K562 (cell line): ENCODE data around the gene GTPBP1. TPM values are rescaled to one million over a fixed set of nuclear protein-coding genes. Genes with fewer than 3 reads are reported as not detected.

Source experiments
- BHLHE40 ChIP-seq: IDR thresholded peaks from 2 replicates; pipeline ENCODE4 v1.6.1; 2011; ENCODE audit warnings: low read length, improper control_type of control experiment
- CHD4 ChIP-seq: fragments of 200-600 bp; sonication (generic); IDR thresholded peaks from 3 replicates; pipeline ENCODE4 v1.6.1; 2012; ENCODE audit warnings: low read depth, mild to moderate bottlenecking, mixed read lengths, low read length, inconsistent platforms; ENCODE audit not compliant: insufficient read depth, insufficient replicate concordance, poor library complexity, severe bottlenecking
- CREB1 ChIP-seq, 2 experiments: sonication (generic) in 1 of 2; formaldehyde crosslinking in 1 of 2; IDR thresholded peaks; 2 replicates each; pipeline versions ENCODE4 v1.6.1 to v1.8.0; 2012 to 2022; ENCODE audit warnings: inconsistent platforms in 1 of 2, mild to moderate bottlenecking in 1 of 2, missing genetic modification reagents in 1 of 2, moderate library complexity in 1 of 2
- CSDE1 ChIP-seq, 2 experiments: fragments of 450-650 bp; IDR thresholded peaks; 2 replicates each; pipeline ENCODE4 v1.6.1; 2016; ENCODE audit warnings: mild to moderate bottlenecking in 1 of 2
- E2F3 ChIP-seq: fragments of 250-450 bp; sonication (Bioruptor Pico); IDR thresholded peaks from 2 replicates; pipeline ENCODE4 v1.4.0; 2020; ENCODE audit warnings: mild to moderate bottlenecking
- HLTF ChIP-seq: fragments of 450-650 bp; IDR thresholded peaks from 2 replicates; pipeline ENCODE4 v1.6.1; 2016
- HOXB6 ChIP-seq: fragments of 250-450 bp; sonication (Bioruptor Pico); IDR thresholded peaks from 2 replicates; pipeline ENCODE4 v1.5.1; 2022; ENCODE audit warnings: mild to moderate bottlenecking, borderline replicate concordance
- KHSRP ChIP-seq: fragments of 450-650 bp; IDR thresholded peaks from 2 replicates; pipeline ENCODE4 v1.6.1; 2017
- MIER1 ChIP-seq: fragments of 450-650 bp; IDR thresholded peaks from 2 replicates; pipeline ENCODE4 v1.6.1; 2016; ENCODE audit warnings: antibody characterized with exemption, mild to moderate bottlenecking, low read depth
- PML ChIP-seq: IDR thresholded peaks from 2 replicates; pipeline ENCODE4 v1.6.1; 2012; ENCODE audit warnings: low read length, inconsistent platforms
- PPARD ChIP-seq: fragments of 250-450 bp; sonication (Bioruptor Pico); IDR thresholded peaks from 2 replicates; pipeline ENCODE4 v1.8.0; 2022; ENCODE audit warnings: inconsistent platforms, mild to moderate bottlenecking, moderate library complexity
- RFX7 ChIP-seq: fragments of 250-450 bp; sonication (Bioruptor Pico); IDR thresholded peaks from 2 replicates; pipeline ENCODE4 v1.5.1; 2021; ENCODE audit warnings: mild to moderate bottlenecking
- TAL1 ChIP-seq: fragments of 450-650 bp; IDR thresholded peaks from 2 replicates; pipeline ENCODE4 v1.6.1; 2016; ENCODE audit warnings: mild to moderate bottlenecking
- TBL1XR1 ChIP-seq, 2 experiments: IDR thresholded peaks; 2 replicates each; pipeline ENCODE4 v1.6.1; 2012; ENCODE audit warnings: improper control_type of control experiment in 2 of 2, low read length in 2 of 2, mild to moderate bottlenecking in 1 of 2
- TRIM28 ChIP-seq: fragments of 450-650 bp; IDR thresholded peaks from 2 replicates; pipeline ENCODE4 v1.6.1; 2017
- YY1 ChIP-seq, 3 experiments: IDR thresholded peaks; 2 replicates each; pipeline ENCODE4 v1.6.1; 2011; ENCODE audit warnings: low read length in 2 of 3, mild to moderate bottlenecking in 2 of 3, moderate library complexity in 2 of 3, borderline replicate concordance in 1 of 3, control low read depth in 1 of 3, low read depth in 1 of 3; ENCODE audit not compliant: insufficient read depth in 3 of 3, insufficient replicate concordance in 2 of 3, control insufficient read depth in 1 of 3, insufficient read length in 1 of 3; ENCODE audit errors: extremely low read depth in 1 of 3
- ZFX ChIP-seq: sonication (generic); formaldehyde crosslinking; IDR thresholded peaks from 2 replicates; pipeline ENCODE4 v1.8.0; 2022; ENCODE audit warnings: mild to moderate bottlenecking, missing genetic modification reagents, moderate library complexity
- ZNF444 ChIP-seq: fragments of 250-450 bp; sonication (Bioruptor Pico); IDR thresholded peaks from 2 replicates; pipeline ENCODE4 v1.4.0; 2020; ENCODE audit warnings: mild to moderate bottlenecking, moderate library complexity
- polyA plus RNA-seq, 8 experiments: library from polyadenylated mRNA; depleted of rRNA in 4 of 8; stranded (reverse) in 5 of 8; unstranded in 3 of 8; fragments of >200 nt; fragmentation: Nextera tagmentation in 2 of 8; fragmentation: Illumina TruSeq in 1 of 8; extraction: Ambion mirVana in 2 of 8; extraction: Trizol in 1 of 8; gene quantifications; 2 replicates each; pipeline versions ENCODE4 v1.2.1 to v1.2.3, GENCODE V29; 2011 to 2014; ENCODE audit warnings: inconsistent platforms in 1 of 8, missing spikeins in 1 of 8
- total RNA-seq, 7 experiments: library from RNA; depleted of rRNA in 6 of 7; stranded (reverse); fragments of >200 nt in 6 of 7; fragmentation: Illumina TruSeq in 2 of 7; extraction: Trizol in 2 of 7; gene quantifications; 2 replicates each; pipeline versions ENCODE4 v1.2.1 to v1.2.3, GENCODE V29; 2011 to 2021; ENCODE audit warnings: low replicate concordance in 1 of 7
- TF ChIP-seq, protein P1 (sequence below): fragments of 250-450 bp; sonication (Bioruptor Pico); IDR thresholded peaks from 2 replicates; pipeline ENCODE4 v1.6.1; 2021; ENCODE audit warnings: mild to moderate bottlenecking
- TF ChIP-seq, protein P2 (sequence below): fragments of 250-450 bp; sonication (Bioruptor Pico); IDR thresholded peaks from 2 replicates; pipeline ENCODE4 v1.5.0; 2021
- TF ChIP-seq, protein P3 (sequence below): sonication (generic); formaldehyde crosslinking; IDR thresholded peaks from 2 replicates; pipeline ENCODE4 v1.8.1; 2023; ENCODE audit warnings: mild to moderate bottlenecking, missing genetic modification reagents
- TF ChIP-seq, protein P4 (sequence below): fragments of 450-650 bp; formaldehyde crosslinking; IDR thresholded peaks from 2 replicates; pipeline ENCODE4 v1.4.0; 2022; ENCODE audit warnings: missing genetic modification characterization
- TF ChIP-seq, protein P5 (sequence below), 2 experiments: fragments of 250-450 bp in 1 of 2; fragments of 450-650 bp in 1 of 2; sonication (Bioruptor Pico) in 1 of 2; IDR thresholded peaks; 2 replicates each; pipeline versions ENCODE4 v1.6.1 to v1.8.0; 2016 to 2021; ENCODE audit warnings: mild to moderate bottlenecking in 2 of 2, moderate library complexity in 2 of 2, missing compliant biosample characterization in 1 of 2, missing genetic modification characterization in 1 of 2

Gene GTPBP1
- total and polyA plus RNA-seq, 9 of the 15 experiments (the other 6 are each of a cell fraction or from before 2014, with no cell fraction given) = 0.83 to 53.2 (median 23.3) TPM

DNA sequence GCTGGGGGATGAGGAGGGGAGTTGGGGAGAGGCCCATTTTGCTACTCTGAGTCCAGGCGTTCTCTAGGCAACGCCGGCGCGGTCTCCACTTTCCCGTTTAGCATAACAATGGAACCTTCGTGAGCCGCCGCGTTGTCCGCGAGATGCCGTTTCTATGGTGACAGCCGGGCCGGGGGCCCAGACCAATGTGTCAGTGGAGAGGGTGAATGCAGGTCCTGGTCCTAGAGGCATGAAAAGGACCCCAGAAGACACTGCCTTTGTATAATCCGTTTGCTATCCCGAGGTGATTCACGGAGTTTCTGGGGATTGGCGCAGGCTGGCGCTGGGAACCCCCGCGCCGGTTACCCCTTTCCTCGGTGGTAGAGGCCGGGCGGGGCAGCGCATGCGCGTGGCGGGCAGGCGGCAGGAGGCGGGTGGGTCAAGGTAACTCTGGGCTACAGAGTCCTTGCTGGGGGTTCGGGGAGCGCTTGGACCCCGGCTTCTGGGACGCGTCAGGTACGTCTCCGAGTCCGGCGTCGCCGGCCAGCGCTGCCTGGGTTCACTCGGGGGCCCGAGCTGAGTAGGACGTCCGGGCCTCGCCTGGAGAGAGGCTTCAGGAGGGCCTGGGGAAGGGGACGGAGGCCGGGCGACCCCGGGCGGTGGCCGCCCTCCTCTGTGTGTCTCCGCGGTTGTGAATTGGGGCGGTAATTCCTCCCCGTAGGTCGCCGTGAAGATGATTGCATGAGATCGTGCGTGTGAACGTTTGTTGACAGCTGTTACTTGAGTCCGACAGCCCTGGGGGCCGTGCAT, 49.3 kb upstream of the GTPBP1 start, which contains the start of the genes CBY1 and FAM227A (continued):
- TF ChIP-seq HOXB6 (CRISPR knock-in tag) = no peak
- TF ChIP-seq, protein P1, sequence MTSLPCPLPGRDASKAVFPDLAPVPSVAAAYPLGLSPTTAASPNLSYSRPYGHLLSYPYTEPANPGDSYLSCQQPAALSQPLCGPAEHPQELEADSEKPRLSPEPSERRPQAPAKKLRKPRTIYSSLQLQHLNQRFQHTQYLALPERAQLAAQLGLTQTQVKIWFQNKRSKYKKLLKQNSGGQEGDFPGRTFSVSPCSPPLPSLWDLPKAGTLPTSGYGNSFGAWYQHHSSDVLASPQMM (CRISPR knock-in tag) = no peak
- no peak for TF ChIP-seq KHSRP
- TF ChIP-seq BHLHE40 = peak; percentile 89
- TF ChIP-seq, protein P2, sequence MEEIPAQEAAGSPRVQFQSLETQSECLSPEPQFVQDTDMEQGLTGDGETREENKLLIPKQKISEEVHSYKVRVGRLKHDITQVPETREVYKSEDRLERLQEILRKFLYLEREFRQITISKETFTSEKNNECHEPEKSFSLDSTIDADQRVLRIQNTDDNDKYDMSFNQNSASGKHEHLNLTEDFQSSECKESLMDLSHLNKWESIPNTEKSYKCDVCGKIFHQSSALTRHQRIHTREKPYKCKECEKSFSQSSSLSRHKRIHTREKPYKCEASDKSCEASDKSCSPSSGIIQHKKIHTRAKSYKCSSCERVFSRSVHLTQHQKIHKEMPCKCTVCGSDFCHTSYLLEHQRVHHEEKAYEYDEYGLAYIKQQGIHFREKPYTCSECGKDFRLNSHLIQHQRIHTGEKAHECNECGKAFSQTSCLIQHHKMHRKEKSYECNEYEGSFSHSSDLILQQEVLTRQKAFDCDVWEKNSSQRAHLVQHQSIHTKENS (CRISPR knock-in tag) = no peak
- TF ChIP-seq, protein P3, sequence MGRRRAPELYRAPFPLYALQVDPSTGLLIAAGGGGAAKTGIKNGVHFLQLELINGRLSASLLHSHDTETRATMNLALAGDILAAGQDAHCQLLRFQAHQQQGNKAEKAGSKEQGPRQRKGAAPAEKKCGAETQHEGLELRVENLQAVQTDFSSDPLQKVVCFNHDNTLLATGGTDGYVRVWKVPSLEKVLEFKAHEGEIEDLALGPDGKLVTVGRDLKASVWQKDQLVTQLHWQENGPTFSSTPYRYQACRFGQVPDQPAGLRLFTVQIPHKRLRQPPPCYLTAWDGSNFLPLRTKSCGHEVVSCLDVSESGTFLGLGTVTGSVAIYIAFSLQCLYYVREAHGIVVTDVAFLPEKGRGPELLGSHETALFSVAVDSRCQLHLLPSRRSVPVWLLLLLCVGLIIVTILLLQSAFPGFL = no peak
- TF ChIP-seq RFX7 (CRISPR knock-in tag) = no peak
- peak; percentile 66 for TF ChIP-seq ZFX (CRISPR knock-in tag)
- no peak for TF ChIP-seq PPARD (CRISPR knock-in tag)
- TF ChIP-seq CHD4 = no peak
- no peak for TF ChIP-seq E2F3 (CRISPR knock-in tag)
- TF ChIP-seq HLTF = no peak
- peak; percentile 8; the same call in 1 of the 2 replicates for TF ChIP-seq TAL1
- TF ChIP-seq, protein P4, sequence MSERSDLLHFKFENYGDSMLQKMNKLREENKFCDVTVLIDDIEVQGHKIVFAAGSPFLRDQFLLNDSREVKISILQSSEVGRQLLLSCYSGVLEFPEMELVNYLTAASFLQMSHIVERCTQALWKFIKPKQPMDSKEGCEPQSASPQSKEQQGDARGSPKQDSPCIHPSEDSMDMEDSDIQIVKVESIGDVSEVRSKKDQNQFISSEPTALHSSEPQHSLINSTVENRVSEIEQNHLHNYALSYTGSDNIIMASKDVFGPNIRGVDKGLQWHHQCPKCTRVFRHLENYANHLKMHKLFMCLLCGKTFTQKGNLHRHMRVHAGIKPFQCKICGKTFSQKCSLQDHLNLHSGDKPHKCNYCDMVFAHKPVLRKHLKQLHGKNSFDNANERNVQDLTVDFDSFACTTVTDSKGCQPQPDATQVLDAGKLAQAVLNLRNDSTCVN (CRISPR knock-in tag) = no peak
- TF ChIP-seq PML = no peak
- TF ChIP-seq MIER1 = no peak
- TF ChIP-seq CREB1 (IDR thresholded peaks at IDR 0.05) = no peak
- no peak for TF ChIP-seq CREB1 (CRISPR knock-in tag; IDR thresholded peaks at IDR 0.05)
- TF ChIP-seq YY1 (IDR thresholded peaks at IDR 0.05; ENCODE audit: borderline replicate concordance in 1 of 3, control insufficient read depth in 1 of 3, extremely low read depth in 1 of 3, insufficient read depth in 3 of 3, insufficient read length in 1 of 3, insufficient replicate concordance in 2 of 3, low read depth in 1 of 3, low read length in 2 of 3) = peak in 2 of 3 experiments; percentile 42 to 56
- TF ChIP-seq TRIM28 = no peak
- TF ChIP-seq CSDE1 (IDR thresholded peaks at IDR 0.05) = peak in 1 of 2 experiments; percentile 60; a peak in 1 of 4 replicates
- no peak for TF ChIP-seq ZNF444
- TF ChIP-seq, protein P5, sequence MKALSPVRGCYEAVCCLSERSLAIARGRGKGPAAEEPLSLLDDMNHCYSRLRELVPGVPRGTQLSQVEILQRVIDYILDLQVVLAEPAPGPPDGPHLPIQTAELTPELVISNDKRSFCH (CRISPR knock-in tag; IDR thresholded peaks at IDR 0.05) = no peak
- TF ChIP-seq, protein P5 (tag; IDR thresholded peaks at IDR 0.05) = no peak
- no peak for TF ChIP-seq TBL1XR1 (IDR thresholded peaks at IDR 0.05; ENCODE audit: low read length in 2 of 2)
